Spleen (tissue), 7 donors: Measurements from ENCODE around the gene NCSTN.

Experiments
- CTCF ChIP-seq, 11 experiments: fragments of 200-600 bp in 7 of 11; fragments of 450-650 bp in 4 of 11; sonication (generic) in 4 of 11; IDR thresholded peaks in 8 of 11; conservative IDR thresholded peaks in 3 of 11; 1 replicate in 7 of 11; 2 replicates in 4 of 11; pipeline versions ENCODE4 v1.4.0 to v1.8.0; 2016 to 2021; ENCODE audit warnings: antibody characterized with exemption in 11 of 11, inconsistent platforms in 4 of 11, mild to moderate bottlenecking in 1 of 11
- POLR2AphosphoS5 ChIP-seq, 3 donors: sonication (generic); formaldehyde crosslinking; IDR thresholded peaks; one replicate each; pipeline ENCODE4 v1.5.1; 2017; ENCODE audit warnings: antibody characterized with exemption in 3 of 3
- donor health status: DM: no; HTN: no; CAD: no; lungs with moderate emphysema.
- donor health status: DM: no; HTN: no; CAD: no.
- donor health status: DM: no; HTN: no; CAD: no.

GRCh38 chr1:160404094-160404493 lies 60.9 kb downstream of the NCSTN start:
- TF ChIP-seq POLR2AphosphoS5 (IDR thresholded peaks at IDR 0.05) (no peak), CTCF (IDR thresholded peaks at IDR 0.05 in 8 of 11, conservative IDR thresholded peaks at IDR 0.05 in 3 of 11) (no peak)
